Measurements from ENCODE around the gene SETD7.

Gene SETD7

GRCh38 chr4:139574641-139575040, 18.6 kb upstream of the SETD7 start:
- DNase-seq (ENCODE audit: low spot score): no peak

- DNase-seq (ENCODE audit: low spot score): no peak
Observed at GRCh38 chr4:139568206-139568955, 12.4 kb upstream of the SETD7 start.

DNA sequence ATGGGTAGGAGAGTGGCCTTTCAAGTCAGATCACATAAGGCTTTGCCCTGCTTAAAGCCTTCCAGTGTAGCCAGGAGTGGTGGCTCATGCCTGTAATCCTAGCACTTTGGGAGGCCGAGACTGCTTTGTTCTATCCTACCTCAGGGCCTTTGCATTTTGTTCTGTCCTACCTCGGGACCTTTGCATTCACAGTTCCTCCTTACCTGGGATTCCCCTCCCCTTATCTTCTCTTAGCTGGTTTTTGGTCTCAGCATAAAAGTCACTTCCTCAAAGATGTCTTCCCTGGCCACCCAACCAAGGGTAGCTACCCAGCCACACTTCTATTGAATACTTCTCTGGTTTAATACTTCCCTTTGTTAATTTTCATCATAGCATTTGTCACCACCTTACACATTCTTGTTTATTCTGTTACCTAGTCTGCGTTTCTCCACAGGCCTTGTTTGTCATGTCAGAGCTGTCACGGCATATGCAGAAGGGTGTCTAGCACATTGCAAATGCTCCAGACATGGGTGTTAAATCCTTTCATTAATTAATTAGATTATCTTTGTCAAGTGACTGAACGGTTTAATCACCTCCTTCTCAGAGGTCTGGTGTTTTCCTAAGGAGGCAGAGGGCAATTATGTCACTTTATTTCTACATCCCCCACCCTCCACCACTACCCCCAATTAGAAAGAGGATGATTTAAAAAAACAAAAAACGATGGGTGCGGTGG, 11.3 kb upstream of the SETD7 start:
- DNase-seq (ENCODE audit: low spot score): no peak

- no peak for DNase-seq (ENCODE audit: low spot score)
Observed at GRCh38 chr4:139564502-139564901, 8.5 kb upstream of the SETD7 start.

DNA sequence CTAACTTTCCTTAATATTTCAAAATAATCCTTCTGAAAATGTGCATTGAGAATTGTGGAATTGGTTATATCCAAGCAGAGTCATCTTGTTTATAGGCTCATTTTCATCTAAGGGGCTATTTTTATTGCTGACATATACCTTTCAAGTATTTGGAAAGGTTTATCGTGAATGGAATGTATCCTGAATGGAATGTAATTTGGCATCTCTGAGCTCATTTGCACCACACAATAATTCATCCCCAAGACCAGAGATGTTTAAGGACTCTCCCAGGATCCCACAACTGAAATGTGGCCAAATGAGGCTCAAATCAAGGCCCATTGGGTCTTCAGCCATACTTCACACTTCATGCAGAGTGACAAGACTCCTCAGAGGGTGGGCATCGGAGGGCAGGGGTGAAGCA, 7.5 kb upstream of the SETD7 start:
- DNase-seq (ENCODE audit: low spot score): peak; percentile 23

- no peak for DNase-seq (ENCODE audit: low spot score)
Observed at GRCh38 chr4:139562839-139563238, 6.8 kb upstream of the SETD7 start.

DNA sequence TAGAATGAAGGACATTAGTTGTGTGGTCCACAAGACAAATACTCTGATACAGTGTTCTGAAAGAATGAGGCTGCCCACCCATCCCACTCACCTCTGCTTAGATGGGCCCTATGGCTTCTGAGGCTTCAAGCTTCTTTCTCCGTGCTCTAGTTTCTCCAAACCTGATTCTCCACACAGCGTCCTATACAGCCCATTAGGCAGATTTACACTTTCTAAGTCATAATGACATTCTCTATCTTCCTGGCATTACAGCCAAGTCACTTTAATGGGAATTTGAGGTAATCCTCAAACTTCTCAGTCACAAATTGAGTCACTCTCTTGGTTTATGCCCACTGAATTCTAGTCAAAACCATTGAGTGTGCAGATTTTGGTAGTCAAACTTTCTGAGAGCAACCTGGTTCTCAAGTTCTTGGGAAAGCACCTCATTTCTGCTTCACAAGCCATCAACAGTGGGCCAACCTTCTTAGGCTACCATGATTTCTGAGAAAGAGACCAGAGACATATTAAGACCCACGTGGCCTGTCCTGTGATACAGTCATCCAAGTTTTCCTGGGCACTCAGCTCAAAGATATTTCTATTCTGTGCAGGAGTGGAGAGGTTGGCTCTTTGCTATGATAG, 6.2 kb upstream of the SETD7 start:
- DNase-seq (ENCODE audit: low spot score): no peak

DNA sequence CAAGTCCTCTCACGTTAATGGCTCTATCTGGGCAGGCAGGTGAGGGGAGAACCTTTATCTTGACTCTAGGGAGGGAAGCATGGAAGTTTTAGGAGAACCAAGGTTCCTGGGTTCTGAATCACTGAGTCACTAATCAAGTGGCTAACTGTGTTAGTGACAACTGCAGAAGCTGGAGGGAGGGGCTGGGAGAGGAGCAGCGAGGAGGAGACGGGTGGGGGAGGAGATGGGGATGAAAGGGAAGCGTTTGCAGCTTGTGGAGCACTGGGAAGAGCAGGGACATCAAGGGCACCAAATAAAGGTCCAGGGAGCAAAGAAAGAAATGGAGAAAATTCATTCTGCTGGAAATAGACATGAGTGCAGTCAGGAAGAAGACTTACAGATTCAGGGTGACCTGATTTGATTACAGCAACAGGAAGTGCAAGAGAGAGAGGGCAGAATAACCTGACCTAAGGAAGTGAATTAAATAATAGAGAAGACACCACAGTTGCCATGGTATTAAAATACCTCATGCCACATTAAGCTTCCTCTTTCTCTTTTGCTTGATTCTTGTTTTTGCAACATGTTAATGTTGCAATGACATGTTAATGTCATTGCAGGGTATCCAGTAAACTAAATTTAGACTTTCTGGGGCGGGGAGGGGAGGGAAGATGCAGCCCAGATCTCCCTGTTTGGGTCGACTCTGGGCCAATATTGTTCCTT, 4.5 kb upstream of the SETD7 start:
- DNase-seq (ENCODE audit: low spot score): no peak

GRCh38 chr4:139559687-139560086, 3.7 kb upstream of the SETD7 start:
- DNase-seq (ENCODE audit: low spot score): no peak

DNA sequence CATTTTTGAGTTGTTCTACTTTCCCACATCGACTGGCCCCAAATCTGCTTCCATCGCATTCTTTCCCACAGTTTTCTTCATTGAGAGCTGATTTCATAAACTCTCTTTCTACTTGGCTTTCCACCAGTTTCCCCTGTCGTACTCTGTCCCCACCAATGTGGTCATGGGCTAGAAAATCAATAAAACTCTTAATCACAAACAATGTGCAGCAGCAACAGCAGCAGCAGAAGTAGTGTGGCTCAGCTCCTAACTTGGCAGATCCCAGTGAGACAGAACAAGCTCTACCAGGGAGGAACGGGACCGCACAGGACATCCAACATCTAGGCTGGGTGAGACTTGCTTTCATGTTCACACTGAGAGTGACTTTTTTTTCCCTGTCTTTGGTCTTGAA, 3.1 kb upstream of the SETD7 start:
- DNase-seq (ENCODE audit: low spot score): no peak

- DNase-seq (ENCODE audit: low spot score): no peak
Observed at GRCh38 chr4:139558235-139559088, 2.4 kb upstream of the SETD7 start.

GRCh38 chr4:139557556-139558110, 1.6 kb upstream of the SETD7 start:
- no peak for DNase-seq (ENCODE audit: low spot score)

DNA sequence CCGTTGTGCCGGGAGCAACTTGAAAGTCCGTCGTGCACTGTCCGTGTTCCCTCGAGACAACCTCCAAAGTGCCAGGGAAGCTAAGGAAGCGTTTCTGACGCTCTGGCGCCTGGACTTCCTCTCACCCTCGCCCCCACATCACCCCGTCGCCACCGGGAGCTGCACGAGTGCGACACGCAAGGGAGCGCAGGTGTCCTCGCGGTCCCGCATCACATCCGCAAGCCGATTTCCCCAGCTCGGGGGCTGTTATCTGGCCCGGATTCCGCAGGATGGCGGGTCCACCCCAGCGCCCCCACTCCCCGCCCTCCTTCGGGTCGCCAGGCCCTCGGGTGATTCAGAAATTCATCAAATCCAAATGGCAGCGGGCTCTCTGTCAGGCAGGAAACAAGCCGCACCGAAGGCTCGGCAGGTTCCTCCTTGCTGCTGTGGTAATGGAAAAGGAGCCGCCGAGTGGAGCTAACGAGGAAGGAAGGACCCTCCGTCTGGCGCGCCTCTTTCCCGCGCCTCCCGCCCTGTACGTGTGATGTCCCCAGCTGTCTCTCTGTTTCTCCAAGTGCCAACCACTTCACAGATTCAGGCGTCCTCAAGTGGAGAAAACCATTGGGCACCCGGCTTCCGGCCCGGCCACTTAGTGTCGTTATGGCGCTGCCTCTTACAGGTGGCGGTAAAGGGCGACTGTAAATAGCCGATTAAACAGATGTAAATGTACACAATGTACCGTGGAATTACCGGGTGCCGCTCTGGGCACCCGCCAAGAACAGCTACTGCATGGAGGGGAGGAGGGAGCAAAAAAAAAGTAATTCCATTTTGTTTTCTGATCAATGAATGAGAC, 921 bp upstream of the SETD7 start:
- DNase-seq (ENCODE audit: low spot score): peak; percentile 33

DNA sequence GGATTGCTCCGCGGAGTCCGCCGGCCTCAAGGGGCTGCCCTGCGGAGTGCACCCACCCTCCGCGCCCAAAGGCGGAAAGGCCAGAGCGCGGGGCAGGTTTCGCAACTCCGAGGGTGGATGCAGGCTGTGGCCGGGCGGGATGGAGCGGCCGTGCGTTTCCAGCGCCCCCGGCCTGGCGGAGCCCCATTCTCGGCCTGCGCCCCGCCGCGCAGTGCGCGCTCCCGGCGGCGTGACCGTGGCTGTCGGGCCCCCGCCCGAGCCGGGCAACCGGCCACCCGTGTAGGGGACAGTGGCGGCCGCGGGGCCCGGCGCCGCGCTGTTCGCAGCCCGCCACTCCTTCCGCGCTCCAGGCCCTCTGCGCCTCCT, 331 bp downstream of the SETD7 start:
- DNase-seq (ENCODE audit: low spot score): peak; percentile 56

- peak; percentile 85 for DNase-seq (ENCODE audit: low spot score)
Observed at GRCh38 chr4:139554893-139555704, 920 bp downstream of the SETD7 start.

- no peak for DNase-seq (ENCODE audit: low spot score)
Observed at GRCh38 chr4:139554642-139554892, 1.5 kb downstream of the SETD7 start.

- no peak for DNase-seq (ENCODE audit: low spot score)
Observed at GRCh38 chr4:139553751-139554641, 2.0 kb downstream of the SETD7 start.

DNA sequence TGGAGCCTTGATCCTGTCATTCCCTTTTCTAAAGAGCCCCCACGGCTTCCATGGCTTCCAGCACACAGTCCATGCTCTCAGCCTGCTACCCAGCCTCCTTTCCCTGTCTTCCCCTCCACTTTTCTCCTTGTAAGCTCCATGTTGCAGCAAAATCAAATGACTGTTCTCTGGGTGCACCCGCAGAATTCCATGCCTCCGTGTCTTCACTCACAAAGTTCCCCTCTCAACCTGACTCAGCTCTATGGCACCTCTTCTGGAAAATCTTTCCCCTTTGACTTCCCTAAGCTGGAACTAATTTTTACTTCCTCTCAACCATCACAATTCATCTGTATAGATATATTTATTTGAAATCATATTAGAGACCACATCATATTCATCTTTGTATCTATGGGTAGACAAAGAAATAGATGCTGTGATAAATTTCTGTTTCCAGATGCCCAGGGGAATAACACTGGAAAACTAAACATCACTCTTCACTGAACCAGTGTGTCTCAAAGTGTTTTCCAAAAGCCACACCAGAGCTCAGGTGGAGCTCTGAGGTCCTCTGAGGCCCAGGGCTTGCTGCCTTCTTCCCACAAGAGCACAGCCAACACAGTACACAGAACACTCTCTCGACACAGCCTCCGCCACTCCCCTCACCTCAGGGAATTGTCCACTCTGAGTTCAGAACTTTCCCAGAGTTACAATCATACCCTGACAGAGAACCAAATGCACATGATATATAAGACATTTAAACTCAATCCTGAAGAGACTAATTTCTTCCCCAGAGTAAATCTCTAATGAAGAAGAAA, 3.3 kb downstream of the SETD7 start:
- DNase-seq (ENCODE audit: low spot score): peak; percentile 58
